HG02885 (cell line): ENCODE data around the gene NUDT16L1.

Experiments
- ATAC-seq: cut with Tn5 transposase; IDR thresholded peaks from one replicate; pipeline ENCODE4 v1.9.1; 2021; ENCODE audit warnings: mild to moderate bottlenecking; ENCODE audit not compliant: unreplicated experiment, poor library complexity

NUDT16L1 gene

DNA sequence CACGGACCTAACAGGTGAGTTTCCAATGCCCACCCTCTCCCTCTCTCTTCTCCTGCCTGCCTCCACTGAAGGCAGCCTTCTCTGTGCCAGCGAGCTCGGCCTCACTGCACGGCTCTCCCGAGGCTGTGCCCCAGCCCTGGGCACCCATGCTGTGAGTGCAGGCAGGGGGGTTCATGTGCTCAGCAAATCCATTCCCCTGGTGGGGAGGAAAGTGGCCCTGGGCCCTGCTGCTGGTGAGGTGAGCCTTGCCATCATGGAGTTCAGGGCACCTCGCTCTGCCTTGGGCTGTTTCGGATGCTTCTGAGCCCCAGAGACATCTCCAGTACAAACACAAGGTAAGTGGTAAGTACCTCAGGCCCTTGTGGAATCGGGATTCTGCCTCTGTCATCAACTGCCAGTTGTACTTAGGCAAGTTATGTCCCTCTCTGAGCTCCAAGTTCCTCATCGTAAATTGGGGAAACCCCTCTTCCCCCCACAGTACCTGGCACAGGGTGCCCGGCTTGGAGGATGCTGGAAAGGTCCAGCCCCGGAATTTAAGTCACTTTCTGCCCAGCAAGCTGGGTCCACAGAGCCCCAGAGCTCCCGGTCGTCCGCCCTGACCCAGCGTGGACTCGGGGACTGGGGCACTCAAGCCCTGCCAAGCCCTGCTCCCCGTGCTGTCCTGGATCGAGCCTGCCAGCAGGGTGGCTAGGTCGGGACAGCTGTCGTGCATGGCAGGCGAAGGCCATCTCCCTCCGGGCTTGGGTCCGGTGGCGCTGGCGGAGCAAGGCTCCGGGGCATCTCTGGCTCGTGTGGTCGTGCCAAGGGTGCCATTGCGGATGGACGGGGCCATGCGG lies 684 bp upstream of the NUDT16L1 start:
- peak; percentile 13 for ATAC-seq

DNA sequence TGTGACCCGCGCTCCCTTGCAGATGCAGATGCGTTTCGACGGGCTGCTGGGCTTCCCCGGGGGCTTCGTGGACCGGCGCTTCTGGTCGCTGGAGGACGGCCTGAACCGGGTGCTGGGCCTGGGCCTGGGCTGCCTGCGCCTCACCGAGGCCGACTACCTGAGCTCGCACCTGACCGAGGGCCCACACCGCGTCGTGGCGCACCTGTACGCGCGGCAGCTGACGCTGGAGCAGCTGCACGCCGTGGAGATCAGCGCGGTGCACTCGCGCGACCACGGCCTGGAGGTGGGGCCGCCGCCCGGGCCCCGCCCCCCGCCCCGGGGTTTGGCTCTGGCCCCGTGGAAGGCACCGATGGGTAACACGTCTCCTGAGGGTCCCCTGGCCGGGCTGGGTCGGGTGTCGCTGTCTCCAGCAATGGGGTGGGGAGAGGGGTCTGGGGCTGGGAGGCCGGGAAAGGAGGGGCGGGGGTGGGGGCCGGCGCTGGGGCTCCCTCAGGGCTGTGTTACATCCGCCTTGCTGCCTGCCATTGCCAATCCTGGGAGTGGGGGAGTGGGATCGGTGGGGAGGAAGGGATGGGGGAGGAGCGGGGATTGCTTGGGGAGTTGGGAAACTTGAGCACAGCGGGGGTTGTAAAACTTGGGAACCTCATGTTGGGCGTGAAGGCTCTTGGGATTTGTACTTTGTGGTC lies 737 bp downstream of the NUDT16L1 start:
- ATAC-seq, result peak; percentile 14

DNA sequence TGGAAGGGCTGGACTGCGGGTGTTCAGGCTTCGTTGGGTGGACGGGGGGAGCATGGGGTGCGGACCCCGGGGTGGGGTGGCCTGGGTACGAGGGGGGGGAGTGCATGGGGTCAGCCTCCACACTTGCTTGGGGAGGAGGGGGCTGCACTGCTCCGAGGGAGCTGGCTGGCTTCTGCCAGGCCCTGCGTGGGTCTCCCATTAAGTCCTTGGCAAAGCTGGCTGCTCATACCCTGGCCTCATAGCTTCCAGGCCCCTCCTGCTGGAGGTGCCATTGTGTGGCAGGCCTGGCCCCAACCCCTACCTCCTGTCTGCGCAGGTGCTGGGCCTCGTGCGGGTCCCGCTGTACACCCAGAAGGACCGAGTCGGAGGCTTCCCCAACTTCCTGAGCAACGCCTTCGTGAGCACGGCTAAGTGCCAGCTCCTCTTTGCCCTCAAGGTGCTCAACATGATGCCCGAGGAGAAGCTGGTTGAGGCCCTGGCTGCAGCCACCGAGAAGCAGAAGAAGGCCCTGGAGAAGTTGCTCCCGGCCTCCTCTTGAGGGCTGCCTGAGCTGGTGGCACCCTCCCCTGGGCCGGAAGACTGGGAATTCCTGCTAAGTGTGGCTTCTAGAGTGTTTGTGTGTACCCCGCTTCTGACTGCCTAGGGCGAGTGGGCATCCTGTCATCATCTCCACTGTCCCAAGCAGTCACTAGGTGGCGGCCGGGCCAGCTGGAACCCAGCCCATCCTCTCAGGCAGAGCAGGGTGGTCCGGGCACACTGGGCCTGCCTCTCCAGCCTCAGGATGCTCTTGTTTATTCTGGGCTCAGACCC lies 1.5 kb downstream of the NUDT16L1 start:
- ATAC-seq, result no peak

DNA sequence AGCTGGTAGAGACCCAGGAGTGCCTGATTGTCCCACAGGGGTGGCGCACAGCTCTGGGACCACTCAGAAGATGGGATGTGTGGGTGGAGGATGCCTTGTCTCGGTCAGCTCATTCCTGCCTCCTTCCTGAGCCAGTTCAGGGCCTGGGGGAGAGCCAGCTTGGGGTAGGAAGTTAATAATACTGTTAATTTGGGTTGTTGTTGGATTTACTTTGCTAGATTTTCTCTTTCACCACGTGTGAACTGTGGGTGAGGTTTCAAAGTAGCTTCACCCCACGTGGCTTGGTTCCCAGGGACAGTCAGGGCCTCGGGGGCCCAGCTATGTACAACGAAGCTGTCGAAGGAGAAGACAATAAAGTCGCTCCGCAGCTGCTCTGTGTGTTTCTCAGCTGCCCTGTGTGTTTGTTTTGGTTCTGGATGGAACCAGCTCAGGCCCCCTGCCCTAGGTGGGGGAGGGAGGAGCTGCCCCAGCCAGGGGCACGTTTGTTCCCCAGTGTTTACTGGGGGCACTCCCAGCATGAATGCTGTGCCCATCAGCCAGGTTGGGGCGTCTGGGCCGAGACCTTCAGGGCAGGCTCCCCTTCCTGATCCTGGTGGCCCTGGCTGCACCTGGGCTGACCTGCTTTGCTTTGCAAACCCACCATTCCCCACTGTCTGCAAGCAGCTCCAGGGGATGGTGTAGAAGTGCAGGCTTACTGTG lies 2.3 kb downstream of the NUDT16L1 start:
- no peak for ATAC-seq

DNA sequence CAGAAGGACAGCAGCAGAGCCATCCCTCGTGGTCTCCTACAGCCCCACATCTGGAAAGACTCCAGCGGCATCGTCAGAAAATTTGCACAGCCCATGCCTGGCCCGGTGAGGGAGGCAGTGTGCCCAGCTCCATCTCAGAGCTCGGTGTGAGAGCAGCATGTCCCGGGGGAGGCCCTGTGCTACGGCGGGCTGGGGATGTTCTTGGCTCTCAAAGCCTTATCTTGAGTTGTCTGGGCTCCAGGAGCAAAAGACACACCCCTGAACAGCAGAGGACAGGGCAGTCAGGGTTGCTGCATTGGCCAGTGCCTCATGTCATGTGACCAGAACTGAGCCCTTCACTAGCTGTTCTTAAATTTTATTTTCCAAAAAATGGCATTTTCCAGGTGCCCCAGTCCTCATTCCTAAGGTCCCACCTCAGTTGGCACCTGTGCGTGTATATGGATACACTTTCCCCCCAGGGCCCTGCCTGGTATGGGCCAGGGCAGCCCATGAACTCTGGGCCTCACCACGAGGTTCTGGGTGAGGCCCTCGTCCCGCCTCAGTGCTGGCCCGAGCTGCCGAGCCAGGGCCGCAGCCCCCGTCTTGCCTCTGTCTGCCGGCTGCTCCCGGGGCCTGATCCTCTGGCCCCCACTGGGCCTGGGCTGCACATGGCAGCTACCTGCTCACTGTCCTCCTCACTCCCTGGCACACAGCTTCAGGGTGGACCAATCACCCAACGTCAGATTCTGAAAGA lies 3.0 kb downstream of the NUDT16L1 start:
- ATAC-seq, result no peak

DNA sequence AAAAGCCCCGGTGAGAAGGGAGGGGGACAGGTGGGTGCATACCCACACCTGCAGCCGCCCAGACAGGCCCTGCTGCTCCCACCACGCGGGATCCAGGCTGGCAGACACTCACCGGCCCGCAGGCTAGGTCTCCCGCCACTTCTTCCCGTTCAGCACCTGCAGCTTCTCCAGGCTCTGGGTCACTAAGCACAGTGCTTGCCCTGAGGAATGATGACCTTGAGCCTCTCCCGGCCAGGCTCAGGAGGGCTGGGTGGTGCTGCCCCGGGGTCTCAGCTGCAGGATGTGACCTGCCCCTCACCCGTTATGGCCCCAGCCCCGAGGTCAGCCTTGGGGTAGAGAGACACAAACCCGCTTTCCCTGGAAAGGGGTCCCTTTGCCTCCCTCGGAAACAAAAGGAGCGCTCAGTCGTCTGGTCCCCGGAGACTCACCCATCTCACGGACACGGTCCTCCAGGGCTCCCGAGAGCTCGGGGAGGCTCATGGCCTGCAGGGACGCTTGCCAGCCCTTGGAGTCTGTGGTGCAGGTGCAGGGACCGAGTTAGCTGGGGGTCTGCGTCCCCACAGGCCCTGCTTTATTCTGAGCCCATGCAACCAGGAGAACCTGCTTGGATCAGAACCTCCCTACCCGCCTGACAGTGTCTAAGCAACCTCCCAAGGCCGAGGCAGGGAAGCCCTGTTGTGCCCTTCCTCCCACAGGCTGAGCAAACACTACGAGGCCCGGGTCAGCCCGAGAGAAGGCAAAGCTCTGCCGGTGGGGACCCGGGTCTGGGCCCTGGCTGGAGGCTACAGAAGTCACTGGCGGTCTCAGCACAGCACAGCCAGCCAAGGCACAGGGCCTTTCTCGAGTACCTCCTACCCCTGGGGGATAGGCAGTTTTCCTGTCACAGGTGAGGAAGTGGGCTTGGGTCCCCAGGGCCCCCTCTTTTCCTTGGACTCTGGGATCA lies 3.8 kb downstream of the NUDT16L1 start:
- no peak for ATAC-seq

DNA sequence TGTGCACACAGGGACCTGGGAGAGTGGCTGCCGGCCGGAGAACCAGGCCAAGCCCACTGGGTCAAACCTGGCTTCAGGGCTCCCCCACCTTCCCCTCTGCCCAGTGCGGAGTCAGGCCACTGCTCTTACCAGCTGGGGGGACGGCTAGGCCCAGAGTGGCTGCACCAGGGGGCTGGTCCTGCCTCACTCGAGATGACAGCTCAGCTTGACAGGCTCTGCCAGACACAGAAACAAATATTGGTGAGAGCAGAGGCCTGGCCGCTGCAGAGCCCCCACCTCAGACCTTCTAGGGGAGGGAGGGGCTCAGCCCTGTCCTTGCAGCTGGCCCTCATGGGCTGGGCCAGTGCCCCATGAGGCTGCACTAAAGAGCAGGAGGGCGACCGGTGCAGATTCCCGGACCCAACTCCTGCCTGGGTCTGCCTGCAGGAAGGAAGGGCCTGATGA lies 4.5 kb downstream of the NUDT16L1 start:
- ATAC-seq, result no peak

DNA sequence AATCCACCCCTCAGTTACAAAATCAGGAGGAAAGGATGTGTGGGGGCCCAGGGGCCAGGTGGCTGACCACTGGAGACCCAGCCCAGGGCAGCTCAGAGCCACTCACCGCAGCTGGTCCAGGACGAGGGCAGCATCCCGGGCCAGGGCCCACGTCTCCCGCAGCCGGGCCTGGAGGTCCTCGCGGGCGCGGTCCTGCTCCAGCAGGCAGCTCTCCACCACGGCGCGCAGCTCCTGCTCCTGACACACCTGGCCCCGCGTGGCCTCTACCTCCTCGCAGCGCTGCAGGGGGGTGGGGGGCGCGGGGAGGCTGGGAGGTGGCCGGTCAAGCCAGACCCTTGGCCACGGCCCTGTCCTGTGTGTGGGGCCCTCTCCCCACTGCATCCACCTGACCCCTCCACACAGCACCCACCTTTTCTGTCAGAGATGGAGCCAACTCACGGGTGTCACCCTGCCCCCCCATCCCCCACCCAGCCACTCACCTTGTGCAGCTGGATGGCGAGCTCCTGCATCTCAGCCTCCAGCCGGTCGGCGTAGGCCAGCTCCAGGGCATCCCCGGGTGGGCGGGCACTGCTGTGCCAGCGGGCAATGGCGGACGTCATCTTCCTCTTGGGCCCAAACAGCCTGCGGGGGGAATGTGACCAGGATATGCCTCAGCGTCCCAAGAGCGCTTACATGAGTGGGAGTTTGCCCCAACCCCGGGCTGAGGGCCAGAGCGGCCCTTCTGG lies 5.1 kb downstream of the NUDT16L1 start:
- no peak for ATAC-seq

DNA sequence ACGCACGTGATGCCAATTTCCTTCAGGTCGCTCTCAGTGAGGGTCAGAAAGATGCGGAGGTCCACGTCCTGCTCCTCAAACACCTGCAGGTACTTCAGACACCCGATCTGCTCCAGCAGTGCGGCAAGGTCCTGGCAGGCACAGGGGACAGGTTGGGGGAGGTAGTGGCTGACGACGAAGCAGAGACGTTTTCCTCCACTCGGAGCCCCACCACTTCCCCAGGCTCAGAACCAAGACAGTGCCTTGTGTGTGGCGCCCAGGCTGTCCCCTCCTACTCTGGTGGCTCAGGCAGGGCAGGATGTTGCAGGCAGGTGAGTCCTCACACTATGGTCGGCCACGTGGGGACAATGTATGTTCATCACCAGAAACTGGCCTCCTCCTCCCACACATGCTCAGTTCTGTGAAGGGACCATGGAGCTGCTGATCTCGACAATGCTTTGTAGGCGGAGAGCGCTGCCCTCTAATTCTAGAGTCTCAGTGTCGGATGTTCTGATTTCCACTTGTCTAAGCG lies 5.7 kb downstream of the NUDT16L1 start:
- ATAC-seq, result no peak

DNA sequence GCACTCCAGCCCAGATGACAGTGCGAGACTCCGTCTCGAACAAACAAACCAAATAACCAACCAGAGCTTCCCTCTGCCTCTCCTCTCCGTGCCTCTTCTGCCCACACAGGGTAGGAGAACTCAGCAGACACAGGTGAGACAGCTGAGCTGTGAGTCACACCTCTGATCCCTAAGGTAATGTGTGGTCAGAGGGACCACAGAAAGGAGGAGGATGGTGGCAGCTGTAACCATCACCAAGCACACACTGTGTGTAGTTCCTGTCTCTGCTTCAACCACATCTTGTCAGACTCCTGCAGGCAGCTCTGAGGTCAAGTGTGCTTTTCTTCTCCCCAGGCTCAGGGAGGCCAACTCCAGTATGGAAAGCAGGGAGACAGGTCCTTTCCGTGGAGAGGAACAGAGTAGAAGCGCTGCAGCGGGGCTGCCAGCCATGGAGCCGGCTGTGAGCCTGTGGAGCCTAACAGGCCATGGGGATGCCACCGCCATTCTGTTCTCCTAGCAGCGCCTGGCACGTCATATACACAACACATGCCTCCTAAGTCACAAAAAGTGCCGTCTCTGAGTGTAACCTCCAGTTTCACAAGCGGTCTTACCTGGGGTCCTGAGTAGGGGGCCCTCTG lies 7.1 kb downstream of the NUDT16L1 start:
- no peak for ATAC-seq

DNA sequence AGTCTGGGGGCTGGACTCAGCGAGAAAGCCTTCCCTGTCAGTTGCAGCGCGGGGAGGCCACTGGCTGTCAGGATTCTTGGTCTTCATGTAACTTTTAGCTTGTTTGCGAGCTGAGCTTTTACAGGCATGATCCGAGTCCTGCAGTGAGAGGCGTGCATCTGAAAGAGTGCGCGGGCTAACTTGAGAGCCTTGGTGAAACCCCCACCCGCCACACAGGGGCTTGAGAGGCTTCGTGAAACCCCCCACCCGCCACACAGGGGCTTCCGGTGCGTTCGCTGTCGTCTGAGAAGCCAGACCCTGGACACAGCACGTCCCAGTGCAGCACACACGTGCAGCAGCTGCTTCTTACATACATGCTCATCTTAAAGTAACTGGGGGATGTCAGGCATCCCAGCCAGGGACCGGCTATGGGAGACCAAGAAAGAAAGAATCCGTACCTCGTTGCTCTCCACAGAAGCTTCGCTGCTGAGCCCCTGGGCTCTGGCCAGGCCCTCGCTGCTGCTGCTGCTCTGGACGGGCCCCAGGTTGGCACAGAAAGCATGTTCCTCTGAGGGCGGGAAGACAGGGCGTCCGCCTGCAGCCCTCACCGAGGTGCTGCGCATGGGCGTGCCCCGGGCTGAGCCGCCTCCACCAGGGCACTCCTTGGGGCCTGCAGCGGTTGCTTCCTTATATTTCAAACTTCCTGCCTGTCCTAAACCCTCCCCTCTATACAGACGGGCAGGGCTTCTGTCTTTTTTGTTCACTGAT lies 7.8 kb downstream of the NUDT16L1 start:
- no peak for ATAC-seq

DNA sequence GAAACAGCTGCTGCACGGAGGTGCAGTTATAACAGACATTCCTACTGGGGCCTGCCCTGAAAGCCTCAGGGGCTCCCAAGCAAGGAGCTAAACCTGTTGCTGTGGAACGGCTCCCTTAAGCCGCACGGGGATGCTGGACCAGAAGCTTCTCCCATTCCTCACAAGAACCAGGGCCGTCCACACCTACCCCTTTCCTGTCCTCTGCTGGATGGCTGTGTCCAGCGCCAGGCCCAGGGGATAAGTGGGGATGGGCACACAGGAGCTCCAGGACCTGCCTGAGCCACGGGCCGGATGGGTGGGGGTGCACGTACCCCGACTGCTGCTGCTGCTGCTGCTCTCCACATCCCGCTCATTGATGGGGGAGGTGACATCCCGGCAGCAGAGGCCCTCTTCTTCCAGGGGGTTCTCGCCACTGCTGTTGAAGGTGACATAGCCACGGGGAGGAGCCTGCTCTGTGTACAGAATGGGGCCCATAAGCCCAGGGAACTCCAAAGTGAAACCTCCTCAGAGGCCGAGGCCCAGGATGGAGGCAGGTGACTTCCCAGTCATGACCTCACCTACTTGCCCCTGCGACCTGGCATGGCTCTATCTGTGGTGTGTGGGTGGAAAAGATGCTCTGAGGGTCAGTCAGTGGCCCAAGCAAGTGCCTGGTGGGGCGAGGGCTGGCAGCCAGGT lies 8.6 kb downstream of the NUDT16L1 start:
- ATAC-seq, result no peak

DNA sequence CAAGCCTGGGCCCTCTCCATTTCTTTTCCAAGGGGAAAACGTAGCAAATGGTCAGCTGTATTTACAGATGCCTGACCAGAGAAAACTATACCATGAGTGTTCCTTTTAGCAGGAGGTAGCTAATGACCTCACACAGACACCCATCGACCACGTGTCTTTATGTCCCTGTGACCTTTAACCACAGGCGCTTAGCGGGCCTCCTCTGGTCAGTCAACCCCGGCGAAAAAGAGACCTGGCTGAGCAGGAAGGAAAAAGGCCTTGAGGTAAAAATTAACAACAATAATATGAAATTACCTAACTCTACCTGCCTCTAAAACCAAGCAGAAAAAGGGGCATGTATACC lies 9.1 kb downstream of the NUDT16L1 start:
- no peak for ATAC-seq

DNA sequence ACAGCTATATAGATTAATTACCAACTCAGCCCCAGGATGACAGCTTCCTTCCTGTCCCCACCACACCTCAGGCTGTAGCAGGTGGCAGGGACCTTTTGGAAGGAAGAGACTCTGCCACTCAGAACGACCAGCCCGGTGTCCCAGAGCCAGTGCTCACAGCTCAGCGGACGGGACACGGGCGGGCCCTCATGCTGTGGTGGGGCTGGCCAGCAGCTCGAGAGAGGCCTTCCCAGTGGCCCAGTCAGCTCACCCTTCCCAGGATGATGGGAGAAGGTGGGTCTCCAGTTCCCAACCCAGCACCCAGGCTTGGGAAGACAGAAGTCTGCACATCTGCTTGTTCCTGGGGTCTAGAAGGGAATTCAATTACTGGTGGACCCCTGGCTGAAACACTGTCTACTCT lies 10.5 kb downstream of the NUDT16L1 start:
- no peak for ATAC-seq

DNA sequence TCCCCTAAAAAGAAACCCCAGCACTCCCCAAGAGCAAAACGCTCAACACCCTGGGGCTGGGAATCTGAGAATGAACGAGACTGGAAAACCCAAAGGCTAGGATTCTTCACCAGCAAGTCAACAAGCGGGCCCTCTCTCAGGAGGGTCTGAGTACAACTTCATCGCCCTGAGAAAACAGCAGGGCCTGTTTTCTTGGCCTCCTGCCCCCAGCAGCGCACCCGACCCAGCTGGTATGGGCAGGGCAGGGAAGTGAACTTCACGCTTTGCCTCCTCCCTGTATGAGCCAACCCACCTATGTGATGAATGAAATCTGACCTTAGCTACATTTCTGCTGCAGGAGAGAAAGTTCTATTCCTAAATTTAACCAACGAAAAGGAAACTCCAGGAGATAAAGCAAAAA lies 11.1 kb downstream of the NUDT16L1 start:
- no peak for ATAC-seq

DNA sequence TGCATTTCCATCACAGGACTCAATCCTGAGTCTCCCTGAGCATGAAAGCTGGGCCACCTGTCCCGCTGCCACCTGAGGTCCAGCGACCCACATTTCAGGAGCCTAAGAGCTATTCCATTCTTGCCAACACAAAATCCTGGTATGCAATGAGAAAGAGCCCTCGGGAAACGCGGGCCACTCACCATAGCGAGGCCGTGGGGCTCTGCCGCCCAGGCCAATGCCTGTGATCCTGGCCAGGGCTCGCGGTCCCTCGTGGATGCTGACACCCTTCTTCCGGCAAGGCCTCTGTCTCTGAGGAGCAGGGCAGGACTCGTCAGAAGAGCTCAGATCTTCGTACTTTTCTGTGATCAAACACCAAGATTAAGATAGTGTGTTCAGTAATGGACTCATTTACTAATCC lies 11.6 kb downstream of the NUDT16L1 start:
- ATAC-seq, result no peak
